PC-3 (cell line): Measurements from ENCODE around the gene LACTBL1. TPM values are rescaled to one million over a fixed set of nuclear protein-coding genes. Genes with fewer than 3 reads are reported as not detected.

Experiments used
- ATAC-seq: fragments of 200-7000 bp; cut with Tn5 transposase; 2 replicates; pipeline ENCODE4 v1.9.1; 2020; ENCODE audit warnings: mild to moderate bottlenecking, moderate library complexity
- BruUV-seq: library from RNA; stranded (reverse); fragments of 400-500 nt; replicated peaks from 2 replicates; lab custom pipeline; 2021; lab: Mats Ljungman, UMichigan
- CTCF ChIA-PET: fragments of 300-600 bp; sonication (Branson Sonifier 250); formaldehyde crosslinking; loops from one replicate; lab custom pipeline; 2022; ENCODE audit warnings: antibody characterized with exemption; lab: Charles Lee
- POLR2A ChIA-PET: fragments of 300-600 bp; sonication (Branson Sonifier 250); formaldehyde crosslinking; loops from one replicate; lab custom pipeline; 2022; ENCODE audit warnings: antibody characterized with exemption; ENCODE audit not compliant: unreplicated experiment; lab: Charles Lee
- DNase-seq: peaks from one replicate; pipeline ENCODE4 v3.0.0-alpha.2; 2015
- H2AFZ ChIP-seq: fragments of 300-600 bp; sonication (generic); 2 replicates; pipeline ENCODE4 v1.6.0; 2016; ENCODE audit warnings: antibody characterized with exemption, low read length
- H3F3A ChIP-seq: fragments of 300-600 bp; sonication (generic); one replicate; pipeline ENCODE4 v1.6.0; 2017; ENCODE audit warnings: antibody characterized with exemption, low read length, control low read depth, mild to moderate bottlenecking; ENCODE audit not compliant: unreplicated experiment
- H3K27ac ChIP-seq: fragments of 300-600 bp; sonication (generic); 2 replicates; pipeline ENCODE4 v1.5.1; 2016; ENCODE audit warnings: mild to moderate bottlenecking, low read length
- H3K27me3 ChIP-seq: fragments of 300-600 bp; sonication (generic); 2 replicates; pipeline ENCODE4 v1.6.1; 2016; ENCODE audit warnings: low read length, mixed read lengths
- H3K36me3 ChIP-seq: fragments of 300-600 bp; sonication (generic); 2 replicates; pipeline ENCODE4 v1.6.1; 2016; ENCODE audit warnings: low read depth, mixed run types, low read length, mixed read lengths
- H3K4me1 ChIP-seq: fragments of 300-600 bp; sonication (generic); 2 replicates; pipeline ENCODE4 v1.5.1; 2016; ENCODE audit warnings: low read length; ENCODE audit not compliant: insufficient read depth
- H3K4me2 ChIP-seq: fragments of 300-600 bp; sonication (generic); 2 replicates; pipeline ENCODE4 v1.6.0; 2016; ENCODE audit warnings: low read length
- H3K4me3 ChIP-seq: fragments of 300-600 bp; sonication (generic); 2 replicates; pipeline ENCODE4 v1.5.1; 2016; ENCODE audit warnings: mild to moderate bottlenecking, low read length, mixed read lengths
- H3K79me2 ChIP-seq: fragments of 300-600 bp; sonication (generic); 2 replicates; pipeline ENCODE4 v1.6.1; 2017; ENCODE audit warnings: low read length, mixed read lengths
- H3K9ac ChIP-seq: fragments of 300-600 bp; sonication (generic); 2 replicates; pipeline ENCODE4 v1.6.0; 2016; ENCODE audit warnings: mild to moderate bottlenecking, low read length
- H3K9me2 ChIP-seq: fragments of 300-600 bp; sonication (generic); replicated peaks from 2 replicates; pipeline ENCODE4 v1.6.1; 2016; ENCODE audit warnings: mixed run types, low read length, mixed read lengths
- H3K9me3 ChIP-seq: fragments of 300-600 bp; sonication (generic); 2 replicates; pipeline ENCODE4 v1.6.1; 2016; ENCODE audit warnings: low read length, mixed read lengths
- H4K20me1 ChIP-seq: fragments of 300-600 bp; sonication (generic); 2 replicates; pipeline ENCODE4 v1.6.1; 2016; ENCODE audit warnings: low read length, mixed read lengths
- CTCF ChIP-seq: fragments of 300-600 bp; sonication (generic); conservative IDR thresholded peaks from 2 replicates; pipeline ENCODE4 v1.5.1; 2017; ENCODE audit warnings: antibody characterized with exemption, low read depth, mild to moderate bottlenecking, low read length
- EZH2 ChIP-seq: fragments of 300-600 bp; sonication (generic); IDR thresholded peaks from one replicate; pipeline ENCODE4 v1.6.1; 2017; ENCODE audit warnings: antibody characterized with exemption, mild to moderate bottlenecking, low read length; ENCODE audit not compliant: unreplicated experiment
- EZH2phosphoT487 ChIP-seq: fragments of 300-600 bp; sonication (generic); IDR thresholded peaks from 2 replicates; pipeline ENCODE4 v1.6.1; 2018; ENCODE audit warnings: mild to moderate bottlenecking, antibody characterized with exemption, low read length, borderline replicate concordance
- intact Hi-C: fragments of 100-400 bp; cut with micrococcal nuclease; formaldehyde crosslinking; loops from 2 replicates; pipeline ENCODE4 v1.9.0; 2023
- total RNA-seq: library from RNA; depleted of rRNA; stranded (reverse); fragments of >200 nt; gene quantifications from 2 replicates; pipeline ENCODE4 v1.2.3, GENCODE V29; 2014

Gene LACTBL1
- total RNA-seq, 1 experiment from 2014 or later: not detected

GRCh38 chr1:22959545-22960360, 12.9 kb downstream of the LACTBL1 start:
- Histone ChIP-seq H3K79me2 (no peaks in the 10 kb centered on the region), H3K36me3 (no peaks in the 10 kb centered on the region), H3F3A (no peaks in the 10 kb centered on the region), H3K4me2 (no peak overlapping the region), H3K9me3 (no peaks in the 10 kb centered on the region), H3K27ac (no peak overlapping the region), H2AFZ (no peak overlapping the region), H4K20me1 (no peaks in the 10 kb centered on the region), H3K4me1 (no peaks in the 10 kb centered on the region), H3K9ac (no peak overlapping the region), H3K27me3 (no peaks in the 10 kb centered on the region), H3K9me2 (no peaks in the 10 kb centered on the region), H3K4me3 (no peak overlapping the region)
- ChIA-PET POLR2A (no interaction called here), CTCF (no interaction called here)
- TF ChIP-seq EZH2phosphoT487 (no peak), CTCF (no peak), EZH2 (no peak)
- BruUV-seq: no TSS peak
- intact Hi-C loops: no loop called here
- ATAC-seq (no peak), DNase-seq (no peak)

- no peaks in the 10 kb centered on the region for H3K27me3 ChIP-seq
- no peaks in the 10 kb centered on the region for H3K4me1 ChIP-seq
- ATAC-seq: no peak
- H3K79me2 ChIP-seq: no peaks in the 10 kb centered on the region
- no peaks in the 10 kb centered on the region for H3K9me3 ChIP-seq
- no peak overlapping the region for H2AFZ ChIP-seq
- no peaks in the 10 kb centered on the region for H3K9me2 ChIP-seq
- no peaks in the 10 kb centered on the region for H4K20me1 ChIP-seq
- H3K4me2 ChIP-seq: no peak overlapping the region
- no peaks in the 10 kb centered on the region for H3F3A ChIP-seq
- ChIA-PET CTCF (no interaction called here), POLR2A (no interaction called here)
- no peaks in the 10 kb centered on the region for H3K36me3 ChIP-seq
- BruUV-seq: no TSS peak
- TF ChIP-seq EZH2phosphoT487 (no peak), EZH2 (no peak), CTCF (no peak)
- intact Hi-C loops: no loop called here
- no peak for DNase-seq
- H3K27ac ChIP-seq: no peak overlapping the region
- H3K4me3 ChIP-seq: no peak overlapping the region
- no peak overlapping the region for H3K9ac ChIP-seq
Observed at GRCh38 chr1:22958556-22958955, 14.1 kb downstream of the LACTBL1 start.

GRCh38 chr1:22957066-22957465, 15.6 kb downstream of the LACTBL1 start:
- TF ChIP-seq EZH2phosphoT487 (no peak), EZH2 (no peak), CTCF (no peak)
- ChIA-PET POLR2A (no interaction called here), CTCF (no interaction called here)
- Histone ChIP-seq H3K9ac (no peak overlapping the region), H3K36me3 (no peaks in the 10 kb centered on the region), H3K79me2 (no peaks in the 10 kb centered on the region), H3K27me3 (no peaks in the 10 kb centered on the region), H3K9me3 (no peaks in the 10 kb centered on the region), H4K20me1 (no peaks in the 10 kb centered on the region), H3K9me2 (no peaks in the 10 kb centered on the region), H3K4me2 (no peak overlapping the region), H3K4me1 (no peaks in the 10 kb centered on the region), H3K4me3 (no peak overlapping the region), H3K27ac (no peak overlapping the region), H3F3A (no peaks in the 10 kb centered on the region), H2AFZ (no peak overlapping the region)
- no TSS peak for BruUV-seq
- no peak for ATAC-seq
- intact Hi-C loops: no loop called here
- DNase-seq: no peak
